Activated B cell treated with CpG ODN at 0.5 μM for 24 hours (primary cell): Measurements from ENCODE around the gene PALLD. TPM values are rescaled to one million over a fixed set of nuclear protein-coding genes. Genes with fewer than 3 reads are reported as not detected.
A peak's percentile ranks its signal among the peaks of the same experiment; 100 is the strongest.

Source experiments
- ATAC-seq: fragments of 200-7000 bp; cut with Tn5 transposase; one replicate; pipeline ENCODE4 v1.10.0; 2021; ENCODE audit warnings: low read depth, mild to moderate bottlenecking, moderate library complexity
- CTCF ChIA-PET: fragments of 350-600 bp; sonication (Branson Sonifier 250); formaldehyde crosslinking; loops from one replicate; lab custom pipeline; 2021; ENCODE audit warnings: antibody characterized with exemption; lab: Charles Lee
- POLR2A ChIA-PET: fragments of 350-600 bp; sonication (Branson Sonifier 250); formaldehyde crosslinking; loops from one replicate; lab custom pipeline; 2021; ENCODE audit warnings: antibody characterized with exemption; lab: Charles Lee
- DNase-seq: peaks from one replicate; pipeline ENCODE4 v3.0.0; 2022
- H3K27ac Mint-ChIP-seq: one replicate; pipeline ENCODE4 v1.8.0; 2020; ENCODE audit warnings: mixed read lengths
- H3K27me3 Mint-ChIP-seq: one replicate; pipeline ENCODE4 v1.8.0; 2021; ENCODE audit warnings: mixed read lengths
- H3K36me3 Mint-ChIP-seq: one replicate; pipeline ENCODE4 v1.8.0; 2021; ENCODE audit warnings: low read depth, mixed read lengths
- H3K4me1 Mint-ChIP-seq: one replicate; pipeline ENCODE4 v1.8.0; 2021; ENCODE audit warnings: mixed read lengths
- H3K4me3 Mint-ChIP-seq: one replicate; pipeline ENCODE4 v1.8.0; 2020; ENCODE audit warnings: mild to moderate bottlenecking, mixed read lengths
- H3K9me3 Mint-ChIP-seq: one replicate; pipeline ENCODE4 v1.8.0; 2020; ENCODE audit warnings: mixed read lengths
- CTCF ChIP-seq: fragments of 200-600 bp; IDR thresholded peaks from one replicate; pipeline ENCODE4 v1.8.0; 2022; ENCODE audit warnings: antibody characterized with exemption, mild to moderate bottlenecking
- intact Hi-C: fragments of 100-400 bp; cut with micrococcal nuclease; formaldehyde crosslinking; loops from one replicate; pipeline ENCODE4 v1.15.1; 2024
- total RNA-seq: library from RNA; stranded (reverse); gene quantifications from 2 replicates; pipeline ENCODE4 v1.2.3, GENCODE V29; 2022

PALLD gene
- total RNA-seq, 1 donor from 2014 or later = 0.44 TPM

GRCh38 chr4:168478868-168479267 lies 18.0 kb upstream of the PALLD start:
- CTCF ChIA-PET = interaction anchor here (1.4 kb wide), 1 partner anchor 35 kb away, joined by 3 read pairs; no protein-coding TSS in a partner anchor
- intact Hi-C loops = no loop called here
- no peak for ATAC-seq
- no peak for DNase-seq
- peaks cover 13% of the 10 kb centered on the region for H3K36me3 Mint-ChIP-seq
- peaks cover 44% of the 10 kb centered on the region for H3K4me1 Mint-ChIP-seq
- no peaks in the 10 kb centered on the region for H3K9me3 Mint-ChIP-seq
- no peaks in the 10 kb centered on the region for H3K27me3 Mint-ChIP-seq
- peak overlapping the region; percentile 38 for H3K4me3 Mint-ChIP-seq
- no peak for TF ChIP-seq CTCF
- POLR2A ChIA-PET = interaction anchor here (0.5 to 1.9 kb wide), 3 partner anchors 147 to 531 kb away, joined by 3 to 17 read pairs (median 12); partner anchors contain the start of genes CBR4 and DDX60
- H3K27ac Mint-ChIP-seq = no peak overlapping the region

- Mint-ChIP-seq H3K27me3 (peaks cover 3% of the 10 kb centered on the region), H3K4me1 (peaks cover 41% of the 10 kb centered on the region), H3K9me3 (no peaks in the 10 kb centered on the region), H3K4me3 (peak overlapping the region; percentile 100), H3K27ac (peak overlapping the region; percentile 99), H3K36me3 (peaks cover 11% of the 10 kb centered on the region)
- intact Hi-C loops = loop anchor here (1.0 to 10.0 kb wide), 9 partner anchors 34 to 1545 kb away; partner anchors contain the start of genes CBR4, CLCN3, DDX60 and HPF1
- ChIA-PET CTCF (no interaction called here), POLR2A (interaction anchor here (1.5 to 1.9 kb wide), 2 partner anchors 529 to 1131 kb away, joined by 9 to 17 read pairs; partner anchors contain the start of genes CBR4 and NEK1)
- TF ChIP-seq CTCF = no peak
- ATAC-seq (peak; percentile 53), DNase-seq (no peak)
Observed at GRCh38 chr4:168480931-168481611, 15.8 kb upstream of the PALLD start.

GRCh38 chr4:168483811-168484210 lies 13.0 kb upstream of the PALLD start:
- H3K36me3 Mint-ChIP-seq = peaks cover 11% of the 10 kb centered on the region
- TF ChIP-seq CTCF = no peak
- intact Hi-C loops = loop anchor here (5.0 to 10.0 kb wide), 2 partner anchors 791 to 1273 kb away; partner anchors contain the start of genes HPF1 and SH3RF1
- peaks cover 10% of the 10 kb centered on the region for H3K27me3 Mint-ChIP-seq
- no peak for DNase-seq
- ATAC-seq = no peak
- ChIA-PET POLR2A (no interaction called here), CTCF (no interaction called here)
- H3K9me3 Mint-ChIP-seq = no peaks in the 10 kb centered on the region
- H3K4me1 Mint-ChIP-seq = peaks cover 28% of the 10 kb centered on the region
- H3K4me3 Mint-ChIP-seq = no peak overlapping the region
- no peak overlapping the region for H3K27ac Mint-ChIP-seq

GRCh38 chr4:168484626-168485025 lies 12.2 kb upstream of the PALLD start:
- peaks cover 11% of the 10 kb centered on the region for H3K36me3 Mint-ChIP-seq
- no peak overlapping the region for H3K27ac Mint-ChIP-seq
- H3K9me3 Mint-ChIP-seq = no peaks in the 10 kb centered on the region
- CTCF ChIA-PET = no interaction called here
- ATAC-seq (no peak), DNase-seq (no peak)
- intact Hi-C loops = loop anchor here (5.0 to 10.0 kb wide), 2 partner anchors 790 to 1273 kb away; partner anchors contain the start of genes HPF1 and SH3RF1
- H3K4me1 Mint-ChIP-seq = peaks cover 23% of the 10 kb centered on the region
- POLR2A ChIA-PET = no interaction called here
- no peak for TF ChIP-seq CTCF
- no peak overlapping the region for H3K4me3 Mint-ChIP-seq
- H3K27me3 Mint-ChIP-seq = peaks cover 12% of the 10 kb centered on the region

GRCh38 chr4:168485156-168485910 lies 11.5 kb upstream of the PALLD start:
- H3K4me1 Mint-ChIP-seq = peaks cover 19% of the 10 kb centered on the region
- H3K36me3 Mint-ChIP-seq = peaks cover 6% of the 10 kb centered on the region
- POLR2A ChIA-PET = no interaction called here
- H3K27ac Mint-ChIP-seq = no peak overlapping the region
- intact Hi-C loops = loop anchor here (10.0 kb wide), 1 partner anchor 789 kb away; the partner anchor contains the start of gene SH3RF1
- no peaks in the 10 kb centered on the region for H3K9me3 Mint-ChIP-seq
- CTCF ChIA-PET = no interaction called here
- peaks cover 12% of the 10 kb centered on the region for H3K27me3 Mint-ChIP-seq
- no peak for TF ChIP-seq CTCF
- DNase-seq (no peak), ATAC-seq (no peak)
- no peak overlapping the region for H3K4me3 Mint-ChIP-seq
